22Rv1 (cell line): ENCODE data around the gene THBD.

Source experiments
- H3K27ac ChIP-seq: fragments of 450-650 bp; 2 replicates; pipeline ENCODE4 v1.5.1; 2017
- CTCF ChIP-seq: fragments of 450-650 bp; IDR thresholded peaks from 2 replicates; pipeline ENCODE4 v1.5.1; 2017; ENCODE audit warnings: mild to moderate bottlenecking
- ZFX ChIP-seq: fragments of 450-650 bp; IDR thresholded peaks from 2 replicates; pipeline ENCODE4 v1.6.1; 2017; ENCODE audit warnings: antibody characterized with exemption, borderline replicate concordance

The THBD gene

GRCh38 chr20:23042270-23042669 is 7.2 kb downstream of the THBD start:
- H3K27ac ChIP-seq, result no peak overlapping the region
- TF ChIP-seq CTCF (no peak), ZFX (no peak)

DNA sequence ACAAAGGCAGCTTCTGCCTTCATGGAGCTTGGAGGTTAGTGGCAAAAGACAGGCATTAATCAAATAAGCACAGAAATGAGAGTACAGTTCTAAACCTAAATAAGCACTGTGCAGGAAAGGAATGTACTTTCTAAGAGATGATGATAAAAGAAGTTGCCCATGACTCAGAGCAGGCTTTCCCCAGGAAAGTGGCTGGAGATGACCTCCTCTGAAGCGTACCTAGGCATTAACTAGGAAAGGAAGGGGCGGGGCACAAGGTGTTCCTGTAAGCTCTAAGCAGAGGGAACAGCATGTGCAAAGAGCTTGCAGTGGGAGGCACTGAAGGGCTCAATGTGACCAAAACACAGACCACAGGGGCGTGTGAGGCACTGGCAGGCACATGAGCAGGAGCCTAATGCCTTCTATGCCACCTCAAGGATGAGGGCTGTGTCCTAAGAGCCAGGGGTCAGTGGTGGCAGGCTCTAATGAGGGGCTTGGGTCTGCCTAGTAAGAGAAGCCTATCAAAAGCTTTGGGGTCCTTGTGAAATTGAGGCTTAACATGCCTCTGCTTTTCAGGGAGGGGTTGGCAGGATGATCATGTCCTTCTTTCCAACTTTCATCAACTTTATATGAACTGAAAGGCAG is 9.5 kb downstream of the THBD start:
- no peak overlapping the region for H3K27ac ChIP-seq
- no peak for TF ChIP-seq ZFX
- no peak for TF ChIP-seq CTCF

- no peak overlapping the region for H3K27ac ChIP-seq
- TF ChIP-seq ZFX, result no peak
- TF ChIP-seq CTCF, result no peak
These were observed 10.2 kb downstream of the THBD start for GRCh38 chr20:23039136-23039875.

DNA sequence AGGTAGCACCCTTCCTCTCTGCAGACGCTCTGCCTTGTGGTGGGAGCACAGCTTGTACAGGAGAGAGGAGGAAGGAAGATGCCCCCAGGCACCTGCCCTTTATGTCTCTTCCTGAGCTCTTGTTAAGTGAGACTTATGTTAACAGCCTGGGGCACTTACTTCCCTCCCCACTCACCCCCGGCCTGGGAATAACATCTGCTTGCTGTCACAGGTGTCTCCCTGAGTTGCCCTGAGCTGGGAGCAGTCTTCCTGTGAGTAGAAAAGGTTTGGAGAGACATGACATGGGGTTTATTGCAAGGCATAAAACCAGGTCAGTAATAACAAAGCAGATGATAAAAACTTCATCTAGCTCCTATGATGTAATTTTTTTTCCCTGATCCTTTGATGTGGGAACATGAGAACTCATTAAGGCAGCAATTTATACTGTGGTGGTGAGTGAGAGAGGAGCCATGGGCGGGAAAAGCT is 12.4 kb downstream of the THBD start:
- no peak overlapping the region for H3K27ac ChIP-seq
- TF ChIP-seq CTCF (no peak), ZFX (no peak)

GRCh38 chr20:23036371-23036770 is 13.1 kb downstream of the THBD start:
- TF ChIP-seq ZFX (no peak), CTCF (no peak)
- H3K27ac ChIP-seq, result no peak overlapping the region

DNA sequence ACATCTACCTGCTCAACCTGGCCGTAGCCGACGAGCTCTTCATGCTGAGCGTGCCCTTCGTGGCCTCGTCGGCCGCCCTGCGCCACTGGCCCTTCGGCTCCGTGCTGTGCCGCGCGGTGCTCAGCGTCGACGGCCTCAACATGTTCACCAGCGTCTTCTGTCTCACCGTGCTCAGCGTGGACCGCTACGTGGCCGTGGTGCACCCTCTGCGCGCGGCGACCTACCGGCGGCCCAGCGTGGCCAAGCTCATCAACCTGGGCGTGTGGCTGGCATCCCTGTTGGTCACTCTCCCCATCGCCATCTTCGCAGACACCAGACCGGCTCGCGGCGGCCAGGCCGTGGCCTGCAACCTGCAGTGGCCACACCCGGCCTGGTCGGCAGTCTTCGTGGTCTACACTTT is 13.7 kb downstream of the THBD start:
- TF ChIP-seq ZFX (no peak), CTCF (no peak)
- H3K27ac ChIP-seq, result no peak overlapping the region
